ENCODE measurements around the gene UNC13B.

UNC13B gene

GRCh38 chr9:35385042-35385441 lies 223.2 kb downstream of the UNC13B start:
- Histone ChIP-seq H3K27ac (ENCODE audit: poor library complexity, severe bottlenecking) (no peak overlapping the region), H3K9me3 (ENCODE audit: severe bottlenecking) (no peaks in the 10 kb centered on the region), H3K4me1 (ENCODE audit: insufficient read depth, poor library complexity, severe bottlenecking) (no peaks in the 10 kb centered on the region), H3K36me3 (ENCODE audit: low read depth) (no peaks in the 10 kb centered on the region), H3K27me3 (ENCODE audit: insufficient read depth, poor library complexity, severe bottlenecking) (no peaks in the 10 kb centered on the region), H3K4me3 (ENCODE audit: severe bottlenecking) (no peak overlapping the region)
- TF ChIP-seq CTCF (IDR thresholded peaks at IDR 0.05; ENCODE audit: poor library complexity, severe bottlenecking), result peak; percentile 20
- DNase-seq (ENCODE audit: low spot score) (no peak), ATAC-seq (ENCODE audit: low read depth) (no peak)

GRCh38 chr9:35395076-35395705 lies 233.4 kb downstream of the UNC13B start:
- DNase-seq (ENCODE audit: low spot score), result no peak
- TF ChIP-seq CTCF (IDR thresholded peaks at IDR 0.05; ENCODE audit: poor library complexity, severe bottlenecking), result no peak

GRCh38 chr9:35395706-35396101 lies 233.9 kb downstream of the UNC13B start:
- Histone ChIP-seq H3K4me3 (ENCODE audit: severe bottlenecking) (no peak overlapping the region), H3K27ac (ENCODE audit: poor library complexity, severe bottlenecking) (no peak overlapping the region), H3K27me3 (ENCODE audit: insufficient read depth, poor library complexity, severe bottlenecking) (no peaks in the 10 kb centered on the region), H3K36me3 (ENCODE audit: low read depth) (no peaks in the 10 kb centered on the region), H3K4me1 (ENCODE audit: insufficient read depth, poor library complexity, severe bottlenecking) (no peaks in the 10 kb centered on the region), H3K9me3 (ENCODE audit: severe bottlenecking) (no peaks in the 10 kb centered on the region)
- no peak for TF ChIP-seq CTCF (IDR thresholded peaks at IDR 0.05; ENCODE audit: poor library complexity, severe bottlenecking)
- no peak for DNase-seq (ENCODE audit: low spot score)
- ATAC-seq (ENCODE audit: low read depth), result no peak

More at GRCh38 chr9:35395076-35395705, 233.4 kb downstream of the UNC13B start:
- Histone ChIP-seq H3K4me1 (ENCODE audit: insufficient read depth, poor library complexity, severe bottlenecking) (no peaks in the 10 kb centered on the region), H3K9me3 (ENCODE audit: severe bottlenecking) (no peaks in the 10 kb centered on the region), H3K36me3 (ENCODE audit: low read depth) (no peaks in the 10 kb centered on the region), H3K27me3 (ENCODE audit: insufficient read depth, poor library complexity, severe bottlenecking) (no peaks in the 10 kb centered on the region), H3K27ac (ENCODE audit: poor library complexity, severe bottlenecking) (no peak overlapping the region), H3K4me3 (ENCODE audit: severe bottlenecking) (no peak overlapping the region)
- no peak for ATAC-seq (ENCODE audit: low read depth)

- Histone ChIP-seq H3K4me3 (ENCODE audit: severe bottlenecking) (no peak overlapping the region), H3K27me3 (ENCODE audit: insufficient read depth, poor library complexity, severe bottlenecking) (no peaks in the 10 kb centered on the region), H3K9me3 (ENCODE audit: severe bottlenecking) (no peaks in the 10 kb centered on the region), H3K27ac (ENCODE audit: poor library complexity, severe bottlenecking) (no peak overlapping the region), H3K4me1 (ENCODE audit: insufficient read depth, poor library complexity, severe bottlenecking) (no peaks in the 10 kb centered on the region), H3K36me3 (ENCODE audit: low read depth) (no peaks in the 10 kb centered on the region)
- no peak for TF ChIP-seq CTCF (IDR thresholded peaks at IDR 0.05; ENCODE audit: poor library complexity, severe bottlenecking)
- ATAC-seq (ENCODE audit: low read depth) (no peak), DNase-seq (ENCODE audit: low spot score) (no peak)
Measured at GRCh38 chr9:35396560-35397215, 234.9 kb downstream of the UNC13B start.

GRCh38 chr9:35397216-35397698 lies 235.4 kb downstream of the UNC13B start:
- H3K27ac ChIP-seq (ENCODE audit: poor library complexity, severe bottlenecking), result no peak overlapping the region
- no peak for DNase-seq (ENCODE audit: low spot score)
- no peaks in the 10 kb centered on the region for H3K4me1 ChIP-seq (ENCODE audit: insufficient read depth, poor library complexity, severe bottlenecking)
- TF ChIP-seq CTCF (IDR thresholded peaks at IDR 0.05; ENCODE audit: poor library complexity, severe bottlenecking), result no peak
- H3K36me3 ChIP-seq (ENCODE audit: low read depth), result no peaks in the 10 kb centered on the region
- ATAC-seq (ENCODE audit: low read depth), result no peak
- H3K9me3 ChIP-seq (ENCODE audit: severe bottlenecking), result no peaks in the 10 kb centered on the region
- H3K4me3 ChIP-seq (ENCODE audit: severe bottlenecking), result no peak overlapping the region
- no peaks in the 10 kb centered on the region for H3K27me3 ChIP-seq (ENCODE audit: insufficient read depth, poor library complexity, severe bottlenecking)
